GM18951 (cell line): ENCODE measurements around the gene MAN2A2.

Source experiments
- POLR2A ChIP-seq: IDR thresholded peaks from 4 replicates; pipeline ENCODE4 v1.6.1; 2011; ENCODE audit warnings: mild to moderate bottlenecking; ENCODE audit not compliant: insufficient read length, insufficient read depth; ENCODE audit errors: extremely low read depth
- in situ Hi-C: fragments of 300-500 bp; cut with MboI; formaldehyde crosslinking; loops from one replicate; pipeline ENCODE4 v1.12.0; 2022; ENCODE audit warnings: low sequenced_read_pairs, mixed read lengths, inconsistent platforms; ENCODE audit not compliant: unreplicated experiment

Gene MAN2A2

GRCh38 chr15:90933301-90933700, 30.2 kb downstream of the MAN2A2 start:
- in situ Hi-C loops, result no loop called here
- no peak for TF ChIP-seq POLR2A

GRCh38 chr15:90934256-90934948, 31.3 kb downstream of the MAN2A2 start:
- no peak for TF ChIP-seq POLR2A
- in situ Hi-C loops, result no loop called here

GRCh38 chr15:90934949-90935751, 32.0 kb downstream of the MAN2A2 start, which contains the start of gene UNC45A:
Gene UNC45A (plus strand): TSS chr15:90935285. CDS start chr15:90935325, 40 bp downstream.
- in situ Hi-C loops, result no loop called here

GRCh38 chr15:90936823-90937222, 33.7 kb downstream of the MAN2A2 start:
- no peak for TF ChIP-seq POLR2A
- in situ Hi-C loops, result no loop called here

More at GRCh38 chr15:90934949-90935751, 32.0 kb downstream of the MAN2A2 start, which contains the start of gene UNC45A:
- TF ChIP-seq POLR2A, result peak; percentile 68

DNA sequence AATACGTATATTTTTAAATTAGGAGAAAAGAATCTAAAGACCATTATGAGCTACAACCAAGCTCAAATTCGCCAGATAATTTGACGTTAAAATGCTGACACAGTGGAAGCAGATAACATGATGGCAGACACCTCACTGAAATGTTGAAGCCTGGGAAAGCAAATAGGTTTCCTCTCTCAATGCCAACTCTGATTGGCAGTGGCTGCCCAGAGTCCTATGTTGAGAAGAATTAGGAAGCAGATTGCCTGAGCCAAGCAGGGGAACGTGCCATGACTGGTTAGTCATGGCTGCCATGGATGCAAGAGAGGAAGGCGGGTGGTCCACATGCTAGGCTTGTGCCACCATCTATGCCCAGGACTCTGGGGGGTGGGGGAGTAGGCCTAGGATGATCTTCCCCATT, 35.2 kb downstream of the MAN2A2 start:
- no peak for TF ChIP-seq POLR2A
- in situ Hi-C loops, result no loop called here

DNA sequence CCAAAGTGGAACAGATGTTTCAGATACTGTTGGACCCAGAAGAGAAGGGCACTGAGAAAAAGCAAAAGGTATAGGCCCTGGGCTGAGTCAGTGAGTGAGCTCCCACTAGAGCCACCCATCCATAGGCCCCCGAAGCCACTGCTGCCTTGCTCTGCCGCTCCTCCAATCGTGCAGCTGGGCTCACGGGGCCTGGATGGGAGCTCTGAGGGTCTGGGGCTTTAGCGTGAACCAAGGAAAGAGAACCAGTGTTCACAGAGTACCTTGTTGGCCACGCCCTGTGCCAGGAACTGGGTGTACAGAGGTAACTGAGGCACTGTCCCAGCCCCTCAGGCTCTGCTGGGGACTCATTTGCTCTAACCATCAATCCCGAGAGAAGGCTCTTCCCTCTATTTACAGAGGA, 36.7 kb downstream of the MAN2A2 start:
- in situ Hi-C loops, result no loop called here
- TF ChIP-seq POLR2A, result no peak

DNA sequence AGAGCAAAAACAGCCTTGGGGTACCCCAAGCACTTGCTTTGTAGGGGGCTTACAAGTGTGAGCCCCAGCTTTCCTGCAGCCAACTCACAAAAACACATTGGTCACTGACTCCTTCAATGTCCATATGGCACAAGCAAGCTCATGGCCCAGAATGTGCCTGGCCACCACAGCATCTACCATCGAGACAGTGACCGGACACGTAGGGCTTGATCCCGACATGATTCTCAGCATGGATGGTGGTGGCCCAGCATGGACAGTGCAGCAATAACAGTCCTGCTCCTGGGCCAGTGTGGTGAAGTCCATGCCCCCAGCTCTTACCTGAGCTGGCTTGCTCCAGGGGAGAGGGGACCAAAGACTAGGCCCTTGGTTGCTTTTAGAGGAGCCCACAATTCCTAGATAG, 37.9 kb downstream of the MAN2A2 start:
- TF ChIP-seq POLR2A, result no peak
- in situ Hi-C loops, result no loop called here

DNA sequence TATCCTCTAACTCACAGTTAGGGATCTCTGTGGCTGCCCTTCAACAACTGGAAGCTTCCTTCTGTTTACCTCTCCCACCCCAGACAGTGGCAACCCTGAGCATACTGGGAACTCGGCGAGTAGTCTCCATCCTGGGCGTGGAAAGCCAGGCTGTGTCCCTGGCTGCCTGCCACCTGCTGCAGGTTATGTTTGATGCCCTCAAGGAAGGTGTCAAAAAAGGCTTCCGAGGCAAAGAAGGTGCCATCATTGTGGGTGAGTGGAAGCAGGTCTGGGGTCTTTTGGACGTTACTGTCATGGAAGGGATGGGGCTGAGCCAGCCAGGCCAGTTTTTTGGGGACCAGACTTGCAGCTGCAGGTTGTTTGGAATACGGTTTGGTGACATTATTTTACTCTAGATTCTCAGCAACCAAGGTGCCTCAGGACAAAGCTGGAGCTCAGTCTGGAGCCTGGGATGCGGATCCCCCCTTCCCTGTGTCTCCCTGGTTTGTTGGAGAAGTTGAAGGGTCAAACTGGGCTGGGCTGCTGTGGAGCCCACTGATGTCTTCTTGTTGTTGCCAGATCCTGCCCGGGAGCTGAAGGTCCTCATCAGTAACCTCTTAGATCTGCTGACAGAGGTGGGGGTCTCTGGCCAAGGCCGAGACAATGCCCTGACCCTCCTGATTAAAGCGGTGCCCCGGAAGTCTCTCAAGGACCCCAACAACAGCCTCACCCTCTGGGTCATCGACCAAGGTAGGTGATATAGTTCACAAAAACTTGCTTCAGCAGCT, 39.4 kb downstream of the MAN2A2 start:
- in situ Hi-C loops, result no loop called here
- TF ChIP-seq POLR2A, result no peak

- TF ChIP-seq POLR2A, result no peak
- in situ Hi-C loops, result no loop called here
Measured at GRCh38 chr15:90945091-90945490, 42.0 kb downstream of the MAN2A2 start.

- no peak for TF ChIP-seq POLR2A
- in situ Hi-C loops, result no loop called here
Measured at GRCh38 chr15:90946538-90946937, 43.4 kb downstream of the MAN2A2 start.

- in situ Hi-C loops, result no loop called here
- TF ChIP-seq POLR2A, result no peak
Measured at GRCh38 chr15:90946941-90947576, 44.0 kb downstream of the MAN2A2 start.

DNA sequence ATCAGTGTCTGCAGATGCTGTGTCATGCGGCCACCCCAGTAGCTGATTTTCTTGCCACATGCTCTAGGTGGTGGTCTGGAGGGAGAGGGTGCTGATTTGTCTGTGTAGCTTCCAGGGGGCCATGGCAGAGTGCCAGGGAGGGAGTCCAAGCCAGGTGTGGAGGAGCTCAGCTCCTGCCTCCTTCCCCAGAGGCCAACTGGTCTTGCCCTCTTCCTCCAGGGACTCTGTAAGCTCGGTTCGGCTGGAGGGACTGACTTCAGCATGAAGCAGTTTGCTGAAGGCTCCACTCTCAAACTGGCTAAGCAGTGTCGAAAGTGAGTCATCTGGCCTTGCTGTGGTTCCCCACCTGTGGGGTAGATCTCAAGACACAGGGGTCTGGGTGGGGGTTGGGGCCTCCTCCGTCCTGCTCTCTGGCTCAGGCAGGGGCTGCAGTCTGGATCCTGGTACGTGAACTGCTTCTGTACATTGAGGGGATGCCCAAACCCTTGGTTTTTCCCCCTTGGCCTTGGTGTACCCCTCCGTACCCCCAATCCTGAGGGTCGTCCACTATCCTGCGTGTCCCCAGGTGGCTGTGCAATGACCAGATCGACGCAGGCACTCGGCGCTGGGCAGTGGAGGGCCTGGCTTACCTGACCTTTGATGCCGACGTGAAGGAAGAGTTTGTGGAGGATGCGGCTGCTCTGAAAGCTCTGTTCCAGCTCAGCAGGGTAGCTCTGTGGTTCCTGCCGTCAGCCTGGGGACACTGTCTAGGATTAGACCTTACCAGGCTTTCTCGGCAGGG, 44.7 kb downstream of the MAN2A2 start:
- no peak for TF ChIP-seq POLR2A
- in situ Hi-C loops, result no loop called here
